Central memory CD8-positive, alpha-beta T cell (primary cell): ENCODE results near the gene MCCC1.
"Not testable (repeated sequence)": the region's sequence is repeated elsewhere in the genome, so short reads cannot be mapped to it uniquely, and the experiment has no call there.

ENCODE experiments used
- ATAC-seq: fragments of 150-1000 bp; cut with Tn5 transposase; replicated peaks from 2 replicates; pipeline ENCODE4 v1.10.0; 2022; ENCODE audit warnings: mild to moderate bottlenecking, moderate FRiP score, moderate number of reproducible peaks; ENCODE audit not compliant: poor library complexity, severe bottlenecking; ENCODE audit errors: extremely low read depth
- DNase-seq, 2 donors: peaks; one replicate each; pipeline ENCODE4 v3.0.0; 2021; ENCODE audit warnings: low spot score in 2 of 2
- H3K27ac Mint-ChIP-seq: one replicate; pipeline ENCODE4 v1.8.0; 2022; ENCODE audit warnings: low read depth, mild to moderate bottlenecking, moderate library complexity, mixed read lengths
- H3K27me3 Mint-ChIP-seq: one replicate; pipeline ENCODE4 v1.8.0; 2022; ENCODE audit warnings: mixed read lengths
- H3K36me3 Mint-ChIP-seq: one replicate; pipeline ENCODE4 v1.8.0; 2022; ENCODE audit warnings: mild to moderate bottlenecking, moderate library complexity, mixed read lengths; ENCODE audit not compliant: insufficient read depth
- H3K4me1 Mint-ChIP-seq: one replicate; pipeline ENCODE4 v1.8.0; 2022; ENCODE audit warnings: mixed read lengths
- H3K4me3 Mint-ChIP-seq: one replicate; pipeline ENCODE4 v1.8.0; 2022; ENCODE audit warnings: mild to moderate bottlenecking, moderate library complexity, mixed read lengths
- H3K9me3 Mint-ChIP-seq: one replicate; pipeline ENCODE4 v1.8.0; 2022; ENCODE audit warnings: mixed read lengths

The MCCC1 gene

DNA sequence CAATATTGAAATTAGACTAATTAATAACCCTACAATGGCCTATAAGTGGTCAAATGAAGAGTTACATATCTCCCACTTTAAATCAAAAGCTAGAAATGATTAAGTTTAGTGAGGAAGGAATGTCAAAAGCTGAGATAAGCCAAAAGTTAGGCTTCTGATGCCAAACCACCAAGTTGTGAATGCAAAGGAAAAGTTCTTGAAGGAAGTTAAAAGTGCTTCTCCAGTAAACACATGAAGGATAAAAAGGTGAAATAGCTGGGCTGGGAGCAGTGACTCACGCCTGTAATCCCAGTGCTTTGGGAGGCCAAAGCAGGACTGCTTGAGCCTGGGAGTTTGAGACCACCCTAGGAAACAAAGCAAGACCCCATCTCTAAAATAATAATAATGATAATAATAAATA lies 72.0 kb downstream of the MCCC1 start:
- Mint-ChIP-seq H3K4me1 (peaks cover 4% of the 10 kb centered on the region), H3K27me3 (no peaks in the 10 kb centered on the region), H3K4me3 (no peak overlapping the region), H3K27ac (no peak overlapping the region), H3K36me3 (peaks cover 19% of the 10 kb centered on the region), H3K9me3 (no peaks in the 10 kb centered on the region)
- DNase-seq (no peak), ATAC-seq (no peak)

DNA sequence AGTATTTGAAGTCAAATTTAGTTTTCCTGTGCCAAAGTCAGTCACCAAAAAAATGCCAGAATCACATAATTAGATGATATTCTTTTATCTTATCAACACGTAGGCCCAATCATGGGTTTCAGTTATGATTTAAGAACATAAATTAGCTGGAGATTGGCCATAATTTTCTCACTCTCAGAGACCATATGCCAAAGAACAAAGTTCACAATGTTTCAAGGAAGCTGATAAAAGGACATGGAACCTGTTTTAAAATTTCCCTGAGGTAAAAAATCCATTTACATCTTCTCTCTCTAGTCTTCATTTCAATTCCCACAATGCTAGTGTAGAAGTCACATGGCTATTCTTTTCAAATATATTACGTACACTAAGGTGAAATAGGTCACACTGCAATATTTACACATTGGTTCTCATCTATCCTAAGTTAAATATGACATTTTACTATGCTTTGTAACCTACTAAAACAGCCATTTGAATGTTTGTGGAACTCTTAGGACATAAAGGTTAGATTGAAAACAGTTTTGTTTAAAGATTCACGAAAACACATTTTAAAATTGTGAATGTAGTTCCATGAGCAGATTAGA lies 76.3 kb downstream of the MCCC1 start:
- ATAC-seq (no peak), DNase-seq (no peak)
- Mint-ChIP-seq H3K9me3 (no peaks in the 10 kb centered on the region), H3K36me3 (peaks cover 17% of the 10 kb centered on the region), H3K4me1 (no peaks in the 10 kb centered on the region), H3K27me3 (no peaks in the 10 kb centered on the region), H3K27ac (no peak overlapping the region), H3K4me3 (no peak overlapping the region)

DNA sequence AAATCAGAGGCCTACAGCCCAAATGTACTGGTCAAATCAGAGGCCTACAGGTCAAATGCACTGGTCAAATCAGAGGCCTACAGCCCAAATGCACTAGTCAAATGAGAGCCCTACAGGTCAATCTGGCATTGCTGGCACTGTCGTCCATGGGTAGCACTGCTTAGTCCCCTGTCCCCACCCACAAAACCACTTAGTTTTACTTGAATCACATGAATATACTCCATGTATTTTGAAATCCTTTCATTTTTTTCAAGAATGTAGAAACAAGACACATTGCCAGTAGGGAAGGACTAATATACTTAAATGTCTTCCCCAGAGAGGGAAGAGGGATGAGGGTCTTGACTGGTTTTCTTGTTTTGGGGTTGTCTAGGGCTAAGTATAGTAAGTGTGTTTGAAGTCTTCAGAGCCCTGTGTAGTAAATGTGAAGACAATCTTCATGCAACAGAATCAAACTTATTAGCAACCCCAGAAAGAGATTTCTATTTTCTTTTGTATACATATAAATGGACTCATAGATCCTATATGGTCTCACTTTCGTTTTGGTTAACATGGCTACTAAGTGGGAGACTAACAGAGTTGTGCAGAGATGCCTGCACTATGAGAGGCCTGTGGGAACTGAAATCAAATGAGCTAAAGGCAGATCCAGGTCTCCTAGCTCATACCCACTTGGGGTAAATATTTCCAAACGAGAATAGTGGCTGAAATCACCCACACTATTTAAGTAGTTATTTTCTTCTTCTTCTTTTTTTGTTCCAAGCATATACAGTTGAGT lies 80.7 kb downstream of the MCCC1 start:
- Mint-ChIP-seq H3K4me3 (no peak overlapping the region), H3K36me3 (peaks cover 22% of the 10 kb centered on the region), H3K27me3 (no peaks in the 10 kb centered on the region), H3K27ac (no peak overlapping the region), H3K4me1 (no peaks in the 10 kb centered on the region), H3K9me3 (no peaks in the 10 kb centered on the region)
- ATAC-seq, result peak; percentile 40
- no peak for DNase-seq

DNA sequence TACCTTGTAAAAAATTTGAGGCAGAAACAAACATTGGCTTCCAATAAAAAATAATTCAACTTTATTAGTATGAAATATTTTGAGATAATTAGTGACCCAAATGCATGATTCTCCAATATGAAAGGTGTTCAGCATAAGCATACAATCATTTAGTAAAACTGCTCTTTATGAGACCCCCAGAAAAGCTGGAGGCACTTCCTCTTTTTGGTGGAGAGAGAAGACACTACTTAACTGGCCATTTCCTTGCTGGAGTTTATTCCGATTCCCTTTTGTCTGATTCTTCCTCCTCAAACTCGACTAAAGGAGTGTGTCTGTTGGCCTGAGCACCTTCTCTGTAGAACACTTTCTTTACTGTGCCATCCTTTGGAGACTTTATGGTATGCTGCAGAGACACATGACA lies 84.1 kb downstream of the MCCC1 start:
- Mint-ChIP-seq H3K27me3 (no peaks in the 10 kb centered on the region), H3K27ac (no peak overlapping the region), H3K36me3 (peaks cover 19% of the 10 kb centered on the region)

DNA sequence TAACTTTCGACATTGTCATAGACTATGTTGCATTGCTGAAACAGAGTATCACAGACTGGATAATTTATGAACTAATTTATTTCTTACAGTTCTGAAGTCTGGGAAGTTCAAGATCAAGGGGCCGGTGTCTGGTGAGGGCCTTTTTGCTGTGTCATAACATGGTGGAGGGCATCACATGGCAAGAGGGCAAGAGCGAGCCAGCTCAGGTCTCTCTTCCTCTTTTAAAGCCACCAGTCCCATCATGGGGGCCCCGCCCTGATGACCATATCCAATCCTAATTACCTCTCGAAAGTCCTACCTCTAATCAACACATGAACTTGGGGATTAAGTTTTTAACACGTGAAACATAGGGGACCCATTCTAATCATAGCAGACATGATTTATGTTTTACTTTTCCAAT lies 85.4 kb downstream of the MCCC1 start:
- H3K27ac Mint-ChIP-seq, result no peak overlapping the region
- no peak for DNase-seq
- no peaks in the 10 kb centered on the region for H3K4me1 Mint-ChIP-seq
- no peak overlapping the region for H3K4me3 Mint-ChIP-seq
- no peaks in the 10 kb centered on the region for H3K9me3 Mint-ChIP-seq
- no peaks in the 10 kb centered on the region for H3K27me3 Mint-ChIP-seq
- peaks cover 14% of the 10 kb centered on the region for H3K36me3 Mint-ChIP-seq
- ATAC-seq, result no peak

More for the DNA sequence above, 84.1 kb downstream of the MCCC1 start:
- no peak for DNase-seq
- ATAC-seq, result no peak
- no peak overlapping the region for H3K4me3 Mint-ChIP-seq
- H3K9me3 Mint-ChIP-seq, result no peaks in the 10 kb centered on the region
- no peaks in the 10 kb centered on the region for H3K4me1 Mint-ChIP-seq

DNA sequence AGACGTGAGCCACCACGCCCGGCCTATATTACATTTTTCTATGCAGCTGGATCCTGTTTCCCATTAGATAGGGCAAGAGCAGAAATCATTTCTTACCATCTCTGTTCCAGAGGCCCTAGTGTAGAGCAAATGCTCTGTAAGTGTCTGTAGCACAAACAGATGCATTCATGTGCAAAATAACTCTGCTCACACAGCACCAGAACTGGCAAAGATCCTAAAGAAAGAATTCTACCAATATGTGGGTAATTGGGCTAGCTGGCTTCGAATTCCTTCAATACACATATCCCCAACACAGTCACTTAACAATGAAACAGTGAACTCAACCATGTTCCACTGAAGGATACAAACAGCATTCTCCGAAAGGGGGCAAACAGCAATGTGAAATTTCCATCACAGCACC lies 86.2 kb downstream of the MCCC1 start:
- Mint-ChIP-seq H3K4me3 (no peak overlapping the region), H3K27me3 (no peaks in the 10 kb centered on the region), H3K9me3 (no peaks in the 10 kb centered on the region), H3K36me3 (peaks cover 14% of the 10 kb centered on the region), H3K4me1 (no peaks in the 10 kb centered on the region), H3K27ac (no peak overlapping the region)
- DNase-seq (no peak), ATAC-seq (no peak)

DNA sequence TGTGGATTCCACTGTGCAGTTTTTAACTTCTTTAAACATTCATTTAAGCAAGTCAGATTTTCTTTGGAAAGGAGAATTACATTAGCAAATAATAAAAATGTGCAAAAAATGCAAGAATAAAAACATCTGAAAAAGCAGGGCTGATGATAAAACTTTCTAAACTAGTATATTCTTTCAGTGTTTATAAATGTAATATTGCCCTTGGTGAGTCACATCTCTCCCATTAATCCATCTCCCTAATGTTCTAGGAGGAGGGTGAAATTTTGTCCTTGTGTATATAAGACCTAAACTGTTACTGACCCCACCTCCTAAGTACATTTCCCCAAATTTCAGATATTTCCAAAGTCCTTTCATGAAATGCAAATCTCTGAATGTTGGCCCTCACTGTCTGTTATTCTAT lies 90.5 kb downstream of the MCCC1 start:
- Mint-ChIP-seq H3K4me1 (no peaks in the 10 kb centered on the region), H3K27me3 (no peaks in the 10 kb centered on the region), H3K4me3 (no peak overlapping the region), H3K9me3 (no peaks in the 10 kb centered on the region), H3K27ac (no peak overlapping the region), H3K36me3 (peaks cover 4% of the 10 kb centered on the region)
- ATAC-seq, result no peak
- DNase-seq, result no peak

DNA sequence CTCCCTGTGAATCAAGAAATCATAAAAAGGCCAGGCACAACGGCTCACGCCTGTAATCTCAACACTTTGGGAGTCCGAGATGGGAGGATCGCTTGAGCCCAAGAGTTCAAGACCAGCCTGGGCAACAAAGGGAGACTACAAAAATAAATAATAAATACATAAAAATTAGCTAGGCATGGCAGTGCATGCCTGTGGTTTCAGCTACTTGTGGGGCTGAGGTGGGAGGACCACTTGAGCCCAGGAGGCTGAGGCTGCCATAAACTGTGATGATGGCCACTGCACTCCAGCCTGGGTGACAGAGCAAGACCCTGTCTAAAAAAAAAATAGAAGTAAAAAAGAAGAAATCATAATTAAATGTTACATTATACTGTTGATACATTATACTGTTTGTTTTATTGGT lies 91.0 kb downstream of the MCCC1 start:
- ATAC-seq (no peak), DNase-seq (no peak)
- Mint-ChIP-seq H3K4me1 (no peaks in the 10 kb centered on the region), H3K27me3 (no peaks in the 10 kb centered on the region), H3K4me3 (no peak overlapping the region), H3K27ac (no peak overlapping the region), H3K36me3 (peaks cover 4% of the 10 kb centered on the region), H3K9me3 (no peaks in the 10 kb centered on the region)

DNA sequence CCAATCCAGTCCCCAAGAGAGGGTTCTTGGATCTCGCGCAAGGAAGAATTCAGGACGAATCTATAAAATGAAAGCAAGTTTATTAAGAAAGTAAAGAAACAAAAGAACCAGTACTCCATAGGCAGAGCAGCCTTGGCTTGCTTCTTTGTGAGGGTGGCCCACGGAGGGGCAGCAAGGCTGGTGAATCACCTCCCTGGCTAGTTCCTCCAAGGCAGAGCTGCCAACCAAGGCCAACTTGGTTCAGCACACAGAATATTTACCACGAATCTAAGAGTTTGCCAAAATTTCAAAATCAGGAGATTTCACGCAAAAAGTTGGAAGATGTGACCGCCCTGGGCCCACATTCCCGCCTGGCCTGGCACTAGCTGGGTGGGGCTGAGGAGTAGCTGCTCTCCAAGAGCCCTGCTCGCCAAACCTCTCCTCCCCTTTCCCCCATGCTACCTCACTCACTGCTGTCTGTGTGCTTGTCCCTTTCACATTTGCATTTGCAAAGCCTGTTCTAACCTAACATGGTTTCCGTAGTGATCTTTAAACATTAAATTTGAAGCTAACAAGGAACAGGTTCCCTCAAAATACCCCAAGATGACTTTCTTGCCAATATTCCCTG lies 92.8 kb downstream of the MCCC1 start:
- Mint-ChIP-seq H3K36me3 (peaks cover 1% of the 10 kb centered on the region), H3K27ac (no peak overlapping the region), H3K4me1 (no peaks in the 10 kb centered on the region), H3K27me3 (no peaks in the 10 kb centered on the region), H3K4me3 (no peak overlapping the region), H3K9me3 (no peaks in the 10 kb centered on the region)
- ATAC-seq (no peak), DNase-seq (no peak)

DNA sequence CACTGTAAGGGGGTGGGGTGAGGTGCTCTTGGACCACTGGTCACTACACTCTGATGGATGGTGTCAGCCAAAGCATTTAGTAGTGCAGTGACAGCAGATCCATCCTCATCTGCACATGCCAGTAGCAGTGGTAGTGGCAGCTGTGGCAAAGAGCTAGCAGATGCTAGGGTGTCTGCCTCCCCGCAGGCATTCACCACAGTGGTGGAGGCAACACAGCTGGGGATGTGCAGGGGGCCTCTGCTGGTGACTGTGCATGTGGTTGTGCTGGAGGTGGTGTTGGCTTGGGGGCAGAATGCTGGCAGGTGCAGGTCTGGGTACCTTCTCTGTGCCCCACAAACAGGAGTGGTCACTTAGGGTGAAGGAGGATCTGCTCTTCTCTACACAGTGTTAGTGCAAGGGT lies 99.5 kb downstream of the MCCC1 start:
- no peaks in the 10 kb centered on the region for H3K4me1 Mint-ChIP-seq
- H3K27me3 Mint-ChIP-seq, result no peaks in the 10 kb centered on the region
- H3K36me3 Mint-ChIP-seq, result no peaks in the 10 kb centered on the region
- no peaks in the 10 kb centered on the region for H3K9me3 Mint-ChIP-seq
- DNase-seq (no peak), ATAC-seq (no peak)
- H3K4me3 Mint-ChIP-seq, result no peak overlapping the region
- no peak overlapping the region for H3K27ac Mint-ChIP-seq

DNA sequence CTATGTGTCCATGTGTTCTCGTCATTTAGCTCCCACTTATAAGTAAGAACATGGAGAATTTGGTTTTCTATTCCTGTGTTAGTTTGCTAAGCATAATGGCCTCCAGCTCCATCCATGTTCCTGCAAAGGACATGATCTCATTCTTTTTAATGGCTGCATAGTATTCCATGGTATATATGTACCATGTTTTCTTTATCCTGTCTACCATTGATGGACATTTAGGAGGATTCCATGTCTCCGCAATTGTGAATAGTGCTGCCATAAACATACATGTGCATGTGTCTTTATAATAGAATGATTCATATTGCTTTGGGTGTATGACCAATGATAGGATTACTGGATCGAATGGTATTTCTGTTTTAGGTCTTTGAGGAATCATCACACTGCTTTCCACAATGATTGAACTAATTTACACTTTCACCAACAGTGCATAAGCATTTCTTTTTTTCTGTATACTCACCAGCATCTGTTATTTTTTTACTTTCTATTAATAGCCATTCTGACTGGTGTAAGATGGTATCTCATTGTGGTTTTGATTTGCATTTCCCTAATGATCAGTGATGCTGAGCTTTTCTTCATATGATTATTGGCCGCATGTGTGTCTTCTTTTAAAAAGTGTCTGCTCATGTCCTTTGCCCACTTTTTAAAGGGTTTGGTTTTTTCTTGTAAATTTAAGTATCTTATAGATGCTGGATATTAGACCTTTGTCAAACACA lies 105.7 kb downstream of the MCCC1 start:
- not testable (repeated sequence) for H3K27me3 Mint-ChIP-seq, H3K4me3 Mint-ChIP-seq, H3K4me1 Mint-ChIP-seq, ATAC-seq, H3K36me3 Mint-ChIP-seq, H3K27ac Mint-ChIP-seq, H3K9me3 Mint-ChIP-seq, DNase-seq

DNA sequence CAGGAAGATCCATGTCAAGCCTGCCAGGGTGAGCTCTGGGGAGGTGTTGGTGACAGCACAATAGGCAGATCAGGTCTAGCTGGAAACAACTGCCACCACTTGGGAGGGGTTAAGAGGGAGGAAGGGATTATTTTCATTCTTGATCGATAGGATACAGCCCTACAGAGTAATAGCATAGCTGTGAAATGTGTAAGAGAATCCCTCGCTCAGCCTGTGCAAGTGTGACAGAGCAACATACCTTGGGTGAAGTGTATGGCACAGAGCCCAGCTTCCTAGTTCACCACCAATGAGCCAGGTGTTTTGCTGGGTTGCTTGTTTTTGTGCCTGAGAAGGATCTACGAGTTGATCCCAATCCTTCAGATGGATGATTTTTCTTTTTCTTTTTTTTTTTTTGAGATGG lies 109.7 kb downstream of the MCCC1 start:
- Mint-ChIP-seq H3K9me3 (no peaks in the 10 kb centered on the region), H3K4me1 (peaks cover 5% of the 10 kb centered on the region), H3K4me3 (no peak overlapping the region), H3K36me3 (no peaks in the 10 kb centered on the region), H3K27ac (no peak overlapping the region), H3K27me3 (no peaks in the 10 kb centered on the region)
- no peak for DNase-seq
- ATAC-seq, result no peak

DNA sequence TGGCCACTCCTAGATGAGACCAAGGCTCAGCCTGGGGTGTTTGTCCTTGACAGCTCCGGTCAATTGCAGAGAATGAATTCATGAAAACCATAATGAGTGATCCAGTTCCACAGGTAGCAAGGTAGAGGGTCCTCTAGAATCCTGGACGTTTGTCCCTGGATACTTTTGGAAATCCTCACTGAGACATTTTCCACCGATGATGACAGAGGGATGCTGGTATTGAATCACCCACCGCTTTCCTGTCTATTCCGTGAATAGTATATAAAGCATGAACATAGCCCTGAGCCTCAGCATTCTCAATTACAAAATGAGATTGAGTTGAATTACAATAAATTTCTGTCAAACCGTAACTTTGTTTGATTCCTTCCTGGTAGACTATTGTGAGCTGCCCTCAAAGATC lies 113.3 kb downstream of the MCCC1 start:
- Mint-ChIP-seq H3K4me3 (no peak overlapping the region), H3K9me3 (no peaks in the 10 kb centered on the region), H3K27ac (no peak overlapping the region), H3K36me3 (no peaks in the 10 kb centered on the region), H3K4me1 (peaks cover 5% of the 10 kb centered on the region), H3K27me3 (no peaks in the 10 kb centered on the region)
- DNase-seq (no peak), ATAC-seq (no peak)
